ENCODE results near the gene STAT5A. TPM values are rescaled to one million over a fixed set of nuclear protein-coding genes. Genes with fewer than 3 reads are reported as not detected.
"Not testable (repeated sequence)": the region's sequence is repeated elsewhere in the genome, so short reads cannot be mapped to it uniquely, and the experiment has no call there.

Gene STAT5A
- total and polyA plus RNA-seq, 4 donors = 4.3 to 8.5 (median 7.5) TPM

- Histone ChIP-seq H3K27me3 (ENCODE audit: control insufficient read depth, insufficient read depth, low read length) (no peaks in the 10 kb centered on the region), H3K4me3 (ENCODE audit: low read depth, low read length) (no peak overlapping the region), H3K36me3 (ENCODE audit: control insufficient read depth, insufficient read depth, low read length) (no peaks in the 10 kb centered on the region), H3K27ac (ENCODE audit: low read depth, low read length) (no peak overlapping the region), H3K9me3 (ENCODE audit: control insufficient read depth, insufficient read depth, low read length) (no peaks in the 10 kb centered on the region), H3K4me1 (ENCODE audit: control insufficient read depth, insufficient read depth, low read length) (no peaks in the 10 kb centered on the region)
- WGBS (ENCODE audit: insufficient coverage) = no CpG with 5 or more reads among the region's 3 CpGs
- DNase-seq (ENCODE audit: low read depth in 4 of 6, low spot score in 6 of 6) = no peak
These were observed 66.9 kb downstream of the STAT5A start for GRCh38 chr17:42354956-42355843.

- no peak for DNase-seq (ENCODE audit: low read depth in 4 of 6, low spot score in 6 of 6)
- Histone ChIP-seq H3K36me3 (ENCODE audit: control insufficient read depth, insufficient read depth, low read length) (no peaks in the 10 kb centered on the region), H3K4me1 (ENCODE audit: control insufficient read depth, insufficient read depth, low read length) (peaks cover 7% of the 10 kb centered on the region), H3K9me3 (ENCODE audit: control insufficient read depth, insufficient read depth, low read length) (no peaks in the 10 kb centered on the region), H3K27ac (ENCODE audit: low read depth, low read length) (no peak overlapping the region), H3K4me3 (ENCODE audit: low read depth, low read length) (no peak overlapping the region), H3K27me3 (ENCODE audit: control insufficient read depth, insufficient read depth, low read length) (no peaks in the 10 kb centered on the region)
- WGBS (ENCODE audit: insufficient coverage) = no CpG with 5 or more reads among the region's 1 CpG
These were observed 70.1 kb downstream of the STAT5A start for GRCh38 chr17:42358434-42358833.

DNA sequence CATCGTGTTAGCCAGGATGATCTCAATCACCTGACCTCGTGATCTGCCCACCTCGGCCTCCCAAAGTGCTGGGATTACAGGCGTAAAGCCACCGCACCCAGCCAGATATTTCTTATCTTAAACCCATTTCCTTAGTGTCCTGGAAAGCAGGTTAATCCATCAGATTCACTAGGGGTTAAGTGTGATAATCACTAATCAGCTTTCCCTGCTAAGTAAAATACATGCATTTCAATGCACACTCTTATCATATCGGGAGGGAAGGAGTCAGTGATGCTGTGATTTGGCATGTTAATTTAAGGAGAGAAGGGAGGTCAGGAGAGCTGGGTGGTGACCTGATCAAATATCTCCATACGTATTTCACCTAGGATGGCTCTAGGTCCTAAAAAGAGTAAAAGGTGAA lies 70.8 kb downstream of the STAT5A start:
- H3K27ac ChIP-seq (ENCODE audit: low read depth, low read length) = no peak overlapping the region
- no peaks in the 10 kb centered on the region for H3K36me3 ChIP-seq (ENCODE audit: control insufficient read depth, insufficient read depth, low read length)
- no peaks in the 10 kb centered on the region for H3K27me3 ChIP-seq (ENCODE audit: control insufficient read depth, insufficient read depth, low read length)
- H3K4me3 ChIP-seq (ENCODE audit: low read depth, low read length) = no peak overlapping the region
- no peaks in the 10 kb centered on the region for H3K9me3 ChIP-seq (ENCODE audit: control insufficient read depth, insufficient read depth, low read length)
- no peak for DNase-seq (ENCODE audit: low read depth in 4 of 6, low spot score in 6 of 6)
- no CpG with 5 or more reads among the region's 7 CpGs for WGBS (ENCODE audit: insufficient coverage)
- peaks cover 7% of the 10 kb centered on the region for H3K4me1 ChIP-seq (ENCODE audit: control insufficient read depth, insufficient read depth, low read length)

GRCh38 chr17:42360388-42360787 lies 72.1 kb downstream of the STAT5A start:
- DNase-seq (ENCODE audit: low read depth in 4 of 6, low spot score in 6 of 6); H3K27me3 ChIP-seq (ENCODE audit: control insufficient read depth, insufficient read depth, low read length): not testable (repeated sequence)

More at GRCh38 chr17:42360388-42360787, 72.1 kb downstream of the STAT5A start:
- H3K27ac ChIP-seq (ENCODE audit: low read depth, low read length); H3K9me3 ChIP-seq (ENCODE audit: control insufficient read depth, insufficient read depth, low read length); H3K36me3 ChIP-seq (ENCODE audit: control insufficient read depth, insufficient read depth, low read length); H3K4me3 ChIP-seq (ENCODE audit: low read depth, low read length); H3K4me1 ChIP-seq (ENCODE audit: control insufficient read depth, insufficient read depth, low read length): not testable (repeated sequence)
- no CpG with 5 or more reads among the region's 2 CpGs for WGBS (ENCODE audit: insufficient coverage)

Other genes starting within 250 kb of the STAT5A start
- 1 to 10 TPM; 3.0 to 3.1 TPM for gene C17orf113, start 237.9 kb upstream of the STAT5A start, total RNA-seq
- gene C17orf113, start 237.9 kb upstream of the STAT5A start, polyA plus RNA-seq (ENCODE audit: insufficient read length in 2 of 2) = 1 to 10 TPM; 3.4 to 4.5 TPM
- gene ZNF385C, start 190.0 kb upstream of the STAT5A start, total RNA-seq = 1 to 10 TPM in 1 of 2 donors, under 1 TPM in 1; 0.50 to 3.3 TPM
- 1 to 10 TPM; 4.4 to 7.3 TPM for gene ZNF385C, start 190.0 kb upstream of the STAT5A start, polyA plus RNA-seq (ENCODE audit: insufficient read length in 2 of 2)
- 10 to 100 TPM in 1 of 2 donors, 1 to 10 TPM in 1; 6.7 to 19.7 TPM for gene DHX58, start 175.8 kb upstream of the STAT5A start, total RNA-seq
- 1 to 10 TPM; 7.6 to 10.0 TPM for gene DHX58, start 175.8 kb upstream of the STAT5A start, polyA plus RNA-seq (ENCODE audit: insufficient read length in 2 of 2)
- gene KAT2A, start 167.1 kb upstream of the STAT5A start, total RNA-seq = 10 to 100 TPM; 19.3 to 30.5 TPM
- 100 to 1,000 TPM; 103 to 120 TPM for gene KAT2A, start 167.1 kb upstream of the STAT5A start, polyA plus RNA-seq (ENCODE audit: insufficient read length in 2 of 2)
- gene HSPB9, start 165.7 kb upstream of the STAT5A start, total RNA-seq = under 1 TPM; 0.10 to 0.11 TPM
- gene HSPB9, start 165.7 kb upstream of the STAT5A start, polyA plus RNA-seq (ENCODE audit: insufficient read length in 2 of 2) = under 1 TPM; 0.30 to 0.51 TPM
- gene RAB5C, start 133.5 kb upstream of the STAT5A start, total RNA-seq = 10 to 100 TPM; 61.0 to 95.7 TPM
- gene RAB5C, start 133.5 kb upstream of the STAT5A start, polyA plus RNA-seq (ENCODE audit: insufficient read length in 2 of 2) = 100 to 1,000 TPM; 187 to 189 TPM
- under 1 TPM; 0.30 to 0.33 TPM for gene KCNH4, start 107.4 kb upstream of the STAT5A start, total RNA-seq
- 1 to 10 TPM; 1.2 to 2.1 TPM for gene KCNH4, start 107.4 kb upstream of the STAT5A start, polyA plus RNA-seq (ENCODE audit: insufficient read length in 2 of 2)
- gene HCRT, start 103.0 kb upstream of the STAT5A start, total RNA-seq = not detected
- gene HCRT, start 103.0 kb upstream of the STAT5A start, polyA plus RNA-seq (ENCODE audit: insufficient read length in 2 of 2) = not detected
- gene GHDC, start 94.0 kb upstream of the STAT5A start, total RNA-seq = 10 to 100 TPM in 1 of 2 donors, 1 to 10 TPM in 1; 7.1 to 16.0 TPM
- gene GHDC, start 94.0 kb upstream of the STAT5A start, polyA plus RNA-seq (ENCODE audit: insufficient read length in 2 of 2) = 10 to 100 TPM; 11.9 to 14.4 TPM
- 10 to 100 TPM; 27.2 to 29.1 TPM for gene STAT5B, start 12.1 kb upstream of the STAT5A start, total RNA-seq
- 10 to 100 TPM; 34.9 to 44.1 TPM for gene STAT5B, start 12.1 kb upstream of the STAT5A start, polyA plus RNA-seq (ENCODE audit: insufficient read length in 2 of 2)
- 10 to 100 TPM; 77.6 to 97.5 TPM for gene STAT3, start 99.9 kb downstream of the STAT5A start, total RNA-seq
- 10 to 100 TPM; 74.1 to 74.5 TPM for gene STAT3, start 99.9 kb downstream of the STAT5A start, polyA plus RNA-seq (ENCODE audit: insufficient read length in 2 of 2)
- gene CAVIN1, start 134.8 kb downstream of the STAT5A start, total RNA-seq = 100 to 1,000 TPM in 1 of 2 donors, 10 to 100 TPM in 1; 60.5 to 151 TPM
- 10 to 100 TPM; 30.9 to 57.1 TPM for gene CAVIN1, start 134.8 kb downstream of the STAT5A start, polyA plus RNA-seq (ENCODE audit: insufficient read length in 2 of 2)
- 100 to 1,000 TPM in 1 of 2 donors, 10 to 100 TPM in 1; 71.1 to 321 TPM for gene ATP6V0A1, start 170.4 kb downstream of the STAT5A start, total RNA-seq
- 100 to 1,000 TPM; 179 to 218 TPM for gene ATP6V0A1, start 170.4 kb downstream of the STAT5A start, polyA plus RNA-seq (ENCODE audit: insufficient read length in 2 of 2)
- gene NAGLU, start 247.7 kb downstream of the STAT5A start, total RNA-seq = 10 to 100 TPM; 13.0 to 24.2 TPM
- 10 to 100 TPM; 17.2 to 23.4 TPM for gene NAGLU, start 247.7 kb downstream of the STAT5A start, polyA plus RNA-seq (ENCODE audit: insufficient read length in 2 of 2)

Measured in spinal cord (tissue), 10 donors.